ENCODE results near the gene MBTD1. TPM values are rescaled to one million over a fixed set of nuclear protein-coding genes. Genes with fewer than 3 reads are reported as not detected.

MBTD1 gene
- total and polyA plus RNA-seq, 2 of the 8 experiments (the other 6 are each of a cell fraction or from before 2014, with no cell fraction given): 20.3 to 51.4 TPM

DNA sequence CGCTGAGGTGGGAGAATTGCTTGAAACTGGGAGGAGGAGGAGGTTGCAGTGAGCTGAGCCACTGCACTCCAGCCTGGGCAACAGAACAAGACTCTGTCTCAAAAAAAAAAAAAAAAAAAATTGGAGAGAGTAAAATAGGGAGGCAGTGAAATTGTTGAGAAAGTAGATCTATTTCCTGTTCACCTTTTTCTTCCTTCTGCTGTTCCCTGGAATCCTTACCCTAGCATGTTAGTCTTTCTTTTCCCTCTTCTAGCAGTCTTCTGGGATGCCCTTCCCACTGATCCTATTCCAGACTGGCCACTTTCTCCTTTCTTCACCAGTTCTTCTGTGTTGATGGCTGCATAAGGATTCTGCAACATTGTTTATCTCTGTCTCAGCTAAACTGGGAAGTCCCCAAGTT is 90.5 kb downstream of the MBTD1 start:
- Histone ChIP-seq H3K4me2 (ENCODE audit: insufficient read depth in 1 of 2, low read depth in 2 of 2, low read length in 2 of 2) (no peak overlapping the region), H3K9ac (replicated peaks in 1 of 4; ENCODE audit: extremely low read depth in 1 of 4, low read depth in 3 of 4, low read length in 3 of 4) (0 out of 7 replicates have a peak overlapping the region, but pooled peaks of 1 of the 4 experiments have one; percentile 14), H2BK12ac (ENCODE audit: low read depth, low read length) (no peak overlapping the region), H3K4me3 (ENCODE audit: extremely low read depth in 1 of 4, insufficient read depth in 2 of 4, low read depth in 3 of 4, low read length in 4 of 4) (no peak overlapping the region), H2BK120ac (replicated peaks; ENCODE audit: low read depth, low read length) (no peak overlapping the region), H3K56ac (replicated peaks; ENCODE audit: insufficient read length, low read depth, low read length) (no peak overlapping the region), H3K23ac (ENCODE audit: insufficient read length) (no peak overlapping the region), H4K5ac (ENCODE audit: insufficient read length, low read depth, low read length) (no peak overlapping the region), H3K27me3 (replicated peaks in 1 of 4; ENCODE audit: control insufficient read depth in 3 of 4, extremely low read depth in 1 of 4, insufficient read depth in 3 of 4, low read length in 3 of 4) (no peaks in the 10 kb centered on the region), H2BK20ac (ENCODE audit: low read length) (no peak overlapping the region), H3K36me3 (ENCODE audit: control insufficient read depth in 2 of 4, insufficient read depth in 4 of 4, low read length in 3 of 4) (peaks cover 14 to 48% (median 35%) of the 10 kb centered on the region in 4 experiments; a peak in 7 of 8 replicates), H3K27ac (ENCODE audit: low read depth, low read length) (no peak overlapping the region), H4K20me1 (replicated peaks in 1 of 2; ENCODE audit: control insufficient read depth in 1 of 2, insufficient read depth in 2 of 2, low read length in 2 of 2) (peaks cover 0 to 5% of the 10 kb centered on the region in 2 experiments), H3K79me2 (ENCODE audit: control insufficient read depth in 1 of 2, insufficient read depth in 2 of 2, low read length in 2 of 2) (peaks cover 0 to 13% of the 10 kb centered on the region in 2 experiments; a peak in 2 of 4 replicates), H3K9me3 (ENCODE audit: insufficient read depth in 2 of 2, low read depth in 1 of 2, low read length in 1 of 2) (no peaks in the 10 kb centered on the region), H3K79me1 (ENCODE audit: low read depth, low read length) (no peaks in the 10 kb centered on the region; the same call in 1 of the 2 replicates), H3K14ac (ENCODE audit: insufficient read length) (no peak overlapping the region), H4K91ac (replicated peaks; ENCODE audit: insufficient read length, low read length) (no peak overlapping the region), H3K23me2 (ENCODE audit: low read depth, low read length) (peaks cover 9% of the 10 kb centered on the region), H3K4ac (replicated peaks; ENCODE audit: insufficient read length, low read depth, low read length) (no peak overlapping the region), H4K8ac (ENCODE audit: extremely low read depth, insufficient read depth, low read length) (no peak overlapping the region), H2AFZ (ENCODE audit: low read length) (no peak overlapping the region), H3K4me1 (replicated peaks in 1 of 4; ENCODE audit: control insufficient read depth in 3 of 4, insufficient read depth in 4 of 4, low read length in 3 of 4) (peaks cover 0 to 9% (median 3%) of the 10 kb centered on the region in 4 experiments; a peak in 4 of 7 replicates), H2AK5ac (ENCODE audit: low read depth, low read length) (no peak overlapping the region), H3K18ac (ENCODE audit: extremely low read depth, low read length) (no peak overlapping the region), H2BK15ac (ENCODE audit: low read length) (no peak overlapping the region), H2BK5ac (ENCODE audit: low read depth, low read length) (no peak overlapping the region)
- no CpG with 5 or more reads among the region's 1 CpG for WGBS, 2 experiments (ENCODE audit: extremely low coverage in 1 of 2, insufficient coverage in 1 of 2, insufficient read length in 1 of 2, insufficient replicate concordance in 2 of 2, low coverage in 1 of 2, low lambda C conversion rate in 2 of 2, missing lambda C conversion rate in 1 of 2)
- ChIA-PET POLR2A (ENCODE audit: partially characterized antibody) (interaction anchor here (0.6 to 3.0 kb wide), 3 partner anchors 11 to 641 kb away, joined by 3 to 10 read pairs (median 6); no protein-coding TSS in a partner anchor), CTCF (ENCODE audit: partially characterized antibody) (interaction anchor here (0.7 to 1.1 kb wide), 2 partner anchors 26 to 112 kb away, joined by 3 read pairs; no protein-coding TSS in a partner anchor)
- DNase-seq (ENCODE audit: low read depth in 1 of 2, low spot score in 2 of 2): no peak
- TF ChIP-seq PHF8 (conservative IDR thresholded peaks at IDR 0.05; ENCODE audit: low read depth, low read length) (no peak), FOSL1 (IDR thresholded peaks at IDR 0.05; ENCODE audit: insufficient read depth, low read depth, low read length) (no peak)
- no peak for FAIRE-seq
